CD4-positive, alpha-beta T cell (primary cell): ENCODE data around the gene AAMDC. TPM values are rescaled to one million over a fixed set of nuclear protein-coding genes. Genes with fewer than 3 reads are reported as not detected.
A peak's percentile ranks its signal among the peaks of the same experiment; 100 is the strongest.

Experiments used
- ATAC-seq: fragments of 200-7000 bp; cut with Tn5 transposase; one replicate; pipeline ENCODE4 v1.10.0; 2022; ENCODE audit warnings: mild to moderate bottlenecking; ENCODE audit not compliant: poor library complexity
- CTCF ChIA-PET: fragments of 350-600 bp; sonication (Branson Sonifier 250); formaldehyde crosslinking; loops from one replicate; lab custom pipeline; 2021; ENCODE audit warnings: antibody characterized with exemption, inconsistent platforms; lab: Charles Lee
- POLR2A ChIA-PET: fragments of 350-600 bp; sonication (Branson Sonifier 250); formaldehyde crosslinking; loops from one replicate; lab custom pipeline; 2021; ENCODE audit warnings: antibody characterized with exemption, inconsistent platforms; lab: Charles Lee
- DNase-seq, 14 experiments: peaks; one replicate each; pipeline ENCODE4 v3.0.0-alpha.2; 2013 to 2020; ENCODE audit warnings: mixed read lengths in 2 of 14
- H3K27ac ChIP-seq, 2 donors: one replicate each; pipeline versions ENCODE4 v1.5.1 to v1.7.0; 2013; ENCODE audit warnings: low read length in 2 of 2, low read depth in 1 of 2, mild to moderate bottlenecking in 1 of 2
- H3K27me3 ChIP-seq, 2 experiments: 1 replicate in 1 of 2; 2 replicates in 1 of 2; pipeline versions ENCODE4 v1.6.1 to v1.7.0; 2013; ENCODE audit warnings: low read length in 2 of 2, control low read depth in 1 of 2, mild to moderate bottlenecking in 1 of 2, moderate library complexity in 1 of 2; ENCODE audit not compliant: insufficient read depth in 2 of 2, control insufficient read depth in 1 of 2
- H3K36me3 ChIP-seq: one replicate; pipeline ENCODE4 v1.6.1; 2013; ENCODE audit warnings: low read length, control low read depth; ENCODE audit not compliant: insufficient read depth
- H3K4me1 ChIP-seq: one replicate; pipeline ENCODE4 v1.6.1; 2013; ENCODE audit warnings: low read length, control low read depth; ENCODE audit not compliant: insufficient read depth
- H3K4me3 ChIP-seq: one replicate; pipeline ENCODE4 v1.5.1; 2013; ENCODE audit warnings: mild to moderate bottlenecking, low read length, moderate library complexity
- H3K9me3 ChIP-seq, 2 experiments: 1 replicate in 1 of 2; 2 replicates in 1 of 2; pipeline versions ENCODE4 v1.6.1 to v1.7.0; 2013; ENCODE audit warnings: low read length in 2 of 2, mild to moderate bottlenecking in 2 of 2, control low read depth in 1 of 2, moderate library complexity in 1 of 2; ENCODE audit not compliant: control insufficient read depth in 1 of 2, insufficient read depth in 1 of 2
- H3K27ac Mint-ChIP-seq: one replicate; pipeline ENCODE4 v1.8.0; 2020; ENCODE audit warnings: mixed read lengths
- H3K27me3 Mint-ChIP-seq: one replicate; pipeline ENCODE4 v1.8.0; 2021; ENCODE audit warnings: mixed read lengths
- H3K36me3 Mint-ChIP-seq: one replicate; pipeline ENCODE4 v1.8.0; 2021; ENCODE audit warnings: low read depth, mixed read lengths
- H3K4me1 Mint-ChIP-seq: one replicate; pipeline ENCODE4 v1.8.0; 2021; ENCODE audit warnings: low read depth, mixed read lengths
- H3K4me3 Mint-ChIP-seq: one replicate; pipeline ENCODE4 v1.8.0; 2020; ENCODE audit warnings: mild to moderate bottlenecking, mixed read lengths
- H3K9me3 Mint-ChIP-seq: one replicate; pipeline ENCODE4 v1.8.0; 2020; ENCODE audit warnings: mixed read lengths
- intact Hi-C, 2 experiments: fragments of 100-400 bp; cut with DNase I in 1 of 2; cut with micrococcal nuclease in 1 of 2; formaldehyde crosslinking; loops; one replicate each; pipeline versions ENCODE4 v1.15.1 to v1.9.0; 2023 to 2025; cut with DNase I, micrococcal nuclease
- total RNA-seq, 174 experiments: library from RNA in 2 of 174; stranded (reverse) in 2 of 174; gene quantifications; one replicate each; pipeline ENCODE4 v1.2.3 and lab custom pipeline; 2021 to 2026
- TF ChIP-seq, protein P1 (sequence below): fragments of 200-600 bp; IDR thresholded peaks from one replicate; pipeline ENCODE4 v1.8.0; 2022; ENCODE audit warnings: antibody characterized with exemption, mild to moderate bottlenecking

Gene AAMDC
- total RNA-seq, 2 experiments from 2014 or later = 1.5 to 2.1 TPM

DNA sequence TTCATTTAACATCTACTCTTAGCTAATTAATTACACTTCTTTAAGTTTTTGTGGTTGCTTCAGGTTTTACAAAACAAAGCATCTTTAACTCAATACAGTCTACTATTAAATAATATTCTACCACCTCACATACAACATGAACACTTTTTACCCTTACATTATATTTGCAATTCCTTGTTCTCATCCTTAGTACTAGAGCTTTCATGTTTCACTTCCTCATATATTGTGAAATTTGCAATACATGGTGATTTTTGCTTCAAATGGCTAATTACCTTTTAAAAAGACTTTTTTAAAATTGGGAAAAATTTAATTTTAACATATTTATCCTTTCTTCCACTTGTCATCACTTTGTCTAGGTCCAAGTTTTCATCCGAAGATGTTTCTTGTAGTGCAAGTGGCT, 37.9 kb upstream of the AAMDC start:
- Mint-ChIP-seq H3K27me3 (no peaks in the 10 kb centered on the region), H3K9me3 (no peaks in the 10 kb centered on the region)
- CTCF ChIA-PET = no interaction called here

DNA sequence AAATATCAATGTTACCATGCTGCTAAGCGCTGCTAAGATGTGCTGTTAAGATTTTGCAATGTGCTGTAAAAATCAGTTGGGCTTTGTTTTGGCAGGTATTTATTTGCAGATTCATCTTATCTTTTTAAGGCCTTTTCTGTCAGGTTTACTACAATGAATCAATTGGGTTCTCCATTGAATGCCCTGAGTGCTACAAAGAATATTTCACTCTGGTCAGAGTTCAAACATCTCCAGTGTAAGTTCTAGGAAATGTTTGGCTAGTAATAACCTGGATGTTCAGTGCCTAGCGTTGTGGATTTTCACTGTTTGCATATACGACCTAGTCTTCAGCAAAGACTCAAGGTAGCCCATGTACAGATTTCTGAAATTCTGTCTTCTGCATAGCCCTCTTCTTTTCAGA, 36.4 kb upstream of the AAMDC start:
- DNase-seq = no peak
- H3K27me3 ChIP-seq = no peaks in the 10 kb centered on the region
- peaks cover 7% of the 10 kb centered on the region for H3K4me1 ChIP-seq
- CTCF ChIA-PET = no interaction called here
- intact Hi-C loops = loop anchor here in 1 of 2 experiments (5.0 kb wide), 1 partner anchor 33 kb away; no protein-coding TSS in a partner anchor
- no peak overlapping the region for H3K4me3 Mint-ChIP-seq
- H3K36me3 ChIP-seq = no peaks in the 10 kb centered on the region
- POLR2A ChIA-PET = no interaction called here
- TF ChIP-seq, protein P1, sequence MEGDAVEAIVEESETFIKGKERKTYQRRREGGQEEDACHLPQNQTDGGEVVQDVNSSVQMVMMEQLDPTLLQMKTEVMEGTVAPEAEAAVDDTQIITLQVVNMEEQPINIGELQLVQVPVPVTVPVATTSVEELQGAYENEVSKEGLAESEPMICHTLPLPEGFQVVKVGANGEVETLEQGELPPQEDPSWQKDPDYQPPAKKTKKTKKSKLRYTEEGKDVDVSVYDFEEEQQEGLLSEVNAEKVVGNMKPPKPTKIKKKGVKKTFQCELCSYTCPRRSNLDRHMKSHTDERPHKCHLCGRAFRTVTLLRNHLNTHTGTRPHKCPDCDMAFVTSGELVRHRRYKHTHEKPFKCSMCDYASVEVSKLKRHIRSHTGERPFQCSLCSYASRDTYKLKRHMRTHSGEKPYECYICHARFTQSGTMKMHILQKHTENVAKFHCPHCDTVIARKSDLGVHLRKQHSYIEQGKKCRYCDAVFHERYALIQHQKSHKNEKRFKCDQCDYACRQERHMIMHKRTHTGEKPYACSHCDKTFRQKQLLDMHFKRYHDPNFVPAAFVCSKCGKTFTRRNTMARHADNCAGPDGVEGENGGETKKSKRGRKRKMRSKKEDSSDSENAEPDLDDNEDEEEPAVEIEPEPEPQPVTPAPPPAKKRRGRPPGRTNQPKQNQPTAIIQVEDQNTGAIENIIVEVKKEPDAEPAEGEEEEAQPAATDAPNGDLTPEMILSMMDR = no peak
- H3K27me3 Mint-ChIP-seq = no peaks in the 10 kb centered on the region
- no peak for ATAC-seq
- H3K4me3 ChIP-seq = no peak overlapping the region
- peaks cover 65% of the 10 kb centered on the region for H3K4me1 Mint-ChIP-seq
- no peak overlapping the region for H3K27ac Mint-ChIP-seq
- no peak overlapping the region for H3K27ac ChIP-seq
- H3K9me3 Mint-ChIP-seq = no peaks in the 10 kb centered on the region
- peaks cover 20% of the 10 kb centered on the region for H3K36me3 Mint-ChIP-seq
- peaks cover 0 to 4% of the 10 kb centered on the region in 2 experiments for H3K9me3 ChIP-seq

More for the DNA sequence above, 37.9 kb upstream of the AAMDC start:
- DNase-seq = no peak
- Histone ChIP-seq H3K4me1 (no peaks in the 10 kb centered on the region), H3K27me3 (no peaks in the 10 kb centered on the region), H3K9me3 (no peaks in the 10 kb centered on the region), H3K4me3 (no peak overlapping the region), H3K36me3 (no peaks in the 10 kb centered on the region), H3K27ac (no peak overlapping the region)
- no peak overlapping the region for H3K27ac Mint-ChIP-seq
- intact Hi-C loops = loop anchor here in 1 of 2 experiments (5.0 kb wide), 1 partner anchor 34 kb away; no protein-coding TSS in a partner anchor
- ATAC-seq = no peak
- H3K4me3 Mint-ChIP-seq = no peak overlapping the region
- POLR2A ChIA-PET = no interaction called here
- peaks cover 62% of the 10 kb centered on the region for H3K4me1 Mint-ChIP-seq
- TF ChIP-seq, protein P1 = no peak
- H3K36me3 Mint-ChIP-seq = peaks cover 5% of the 10 kb centered on the region

DNA sequence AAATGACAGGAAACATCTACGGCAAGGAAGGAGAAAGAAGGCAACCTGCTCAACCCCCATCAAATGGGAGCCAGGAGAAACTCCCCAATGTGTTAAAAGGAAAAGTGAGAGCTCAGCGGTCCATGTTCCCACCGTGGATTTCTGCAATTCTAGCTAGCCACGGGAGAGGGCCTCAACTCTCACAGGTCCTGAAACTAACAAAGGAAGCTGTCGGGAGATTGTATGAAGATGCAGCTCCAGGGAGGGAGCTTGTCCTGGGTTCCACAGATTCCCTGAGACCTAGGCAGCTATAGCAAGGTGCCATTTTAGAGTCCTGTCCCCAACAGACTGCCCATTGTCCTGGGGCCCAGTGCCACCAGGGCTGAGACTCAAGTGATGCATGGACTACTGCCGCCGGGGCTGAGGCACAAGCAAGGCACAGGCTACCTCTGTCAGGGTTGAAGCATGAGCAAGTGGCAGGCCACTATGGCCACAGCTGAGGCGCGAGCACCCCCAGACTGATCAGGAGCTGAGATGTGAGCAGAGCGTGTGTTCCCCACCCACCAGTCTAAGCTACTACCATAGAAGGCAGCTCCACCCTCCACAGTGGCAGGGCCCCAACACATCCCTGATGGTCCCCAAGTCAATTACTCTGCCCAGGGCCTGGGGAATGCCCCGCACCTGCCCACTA, 31.7 kb upstream of the AAMDC start:
- Mint-ChIP-seq H3K27ac (peak overlapping the region; percentile 39), H3K4me3 (no peak overlapping the region), H3K9me3 (peaks cover 2% of the 10 kb centered on the region), H3K27me3 (no peaks in the 10 kb centered on the region), H3K36me3 (peaks cover 55% of the 10 kb centered on the region), H3K4me1 (peaks cover 77% of the 10 kb centered on the region)
- intact Hi-C loops = no loop called here
- ATAC-seq (no peak), DNase-seq (no peak)
- peaks cover 0 to 12% of the 10 kb centered on the region in 2 experiments for H3K9me3 ChIP-seq
- TF ChIP-seq, protein P1 = no peak
- POLR2A ChIA-PET = no interaction called here
- CTCF ChIA-PET = no interaction called here
- no peak overlapping the region for H3K27ac ChIP-seq
- H3K27me3 ChIP-seq = no peaks in the 10 kb centered on the region
- no peak overlapping the region for H3K4me3 ChIP-seq
- H3K4me1 ChIP-seq = peaks cover 20% of the 10 kb centered on the region
- H3K36me3 ChIP-seq = peaks cover 12% of the 10 kb centered on the region
